GM18526 (cell line): ENCODE data around the gene PDE4A.

Source experiments
- POLR2A ChIP-seq: IDR thresholded peaks from 3 replicates; pipeline ENCODE4 v1.6.1; 2011; ENCODE audit not compliant: insufficient read length; ENCODE audit errors: extremely low read depth

Gene PDE4A

DNA sequence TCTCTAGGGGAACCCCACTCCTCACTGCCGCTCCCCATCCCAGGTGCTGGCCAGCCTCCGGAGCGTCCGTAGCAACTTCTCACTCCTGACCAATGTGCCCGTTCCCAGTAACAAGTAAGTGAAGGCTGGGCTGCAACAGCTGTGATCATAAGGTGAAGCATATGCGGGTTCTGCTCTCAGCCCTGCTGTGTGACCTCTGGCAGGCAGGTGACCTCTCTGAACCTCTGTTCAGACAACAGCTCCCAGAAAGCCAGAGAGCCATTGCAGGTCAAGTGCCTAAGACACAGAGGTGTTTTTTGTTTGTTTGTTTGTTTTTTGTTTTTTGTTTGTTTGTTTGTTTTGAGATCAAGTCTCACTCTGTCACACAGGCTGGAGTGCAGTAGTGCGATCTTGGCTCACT is 28.7 kb downstream of the PDE4A start:
- no peak for TF ChIP-seq POLR2A

DNA sequence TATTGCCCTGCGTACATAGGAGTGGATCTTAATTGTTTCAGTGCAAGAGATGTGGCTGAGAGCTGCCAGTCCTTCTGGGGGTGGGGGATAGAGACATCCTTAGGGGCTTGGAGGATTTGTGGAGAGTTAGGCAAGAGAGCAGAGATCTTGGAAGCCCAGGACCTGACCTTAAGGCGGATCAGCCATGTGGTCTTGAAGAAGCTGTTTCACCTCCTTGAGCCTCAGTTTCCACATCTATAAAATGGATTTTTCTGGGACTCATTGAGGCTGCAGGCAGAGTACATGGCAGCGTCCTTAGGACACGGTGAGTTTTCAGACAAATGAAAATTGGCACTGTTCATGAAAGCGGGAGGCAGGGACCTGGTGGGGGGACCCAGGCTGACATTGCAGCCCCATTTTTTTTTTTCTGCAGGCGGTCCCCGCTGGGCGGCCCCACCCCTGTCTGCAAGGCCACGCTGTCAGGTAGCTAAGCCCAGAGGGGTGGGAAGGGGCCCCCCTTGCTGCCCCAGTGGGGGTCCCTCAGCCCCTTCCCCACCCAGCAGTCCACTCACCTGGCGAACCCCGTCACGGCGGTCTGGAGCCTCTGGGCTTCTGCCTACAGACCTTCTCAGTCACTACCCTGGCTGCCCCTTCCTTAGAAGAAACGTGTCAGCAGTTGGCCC is 30.0 kb downstream of the PDE4A start:
- TF ChIP-seq POLR2A = no peak

DNA sequence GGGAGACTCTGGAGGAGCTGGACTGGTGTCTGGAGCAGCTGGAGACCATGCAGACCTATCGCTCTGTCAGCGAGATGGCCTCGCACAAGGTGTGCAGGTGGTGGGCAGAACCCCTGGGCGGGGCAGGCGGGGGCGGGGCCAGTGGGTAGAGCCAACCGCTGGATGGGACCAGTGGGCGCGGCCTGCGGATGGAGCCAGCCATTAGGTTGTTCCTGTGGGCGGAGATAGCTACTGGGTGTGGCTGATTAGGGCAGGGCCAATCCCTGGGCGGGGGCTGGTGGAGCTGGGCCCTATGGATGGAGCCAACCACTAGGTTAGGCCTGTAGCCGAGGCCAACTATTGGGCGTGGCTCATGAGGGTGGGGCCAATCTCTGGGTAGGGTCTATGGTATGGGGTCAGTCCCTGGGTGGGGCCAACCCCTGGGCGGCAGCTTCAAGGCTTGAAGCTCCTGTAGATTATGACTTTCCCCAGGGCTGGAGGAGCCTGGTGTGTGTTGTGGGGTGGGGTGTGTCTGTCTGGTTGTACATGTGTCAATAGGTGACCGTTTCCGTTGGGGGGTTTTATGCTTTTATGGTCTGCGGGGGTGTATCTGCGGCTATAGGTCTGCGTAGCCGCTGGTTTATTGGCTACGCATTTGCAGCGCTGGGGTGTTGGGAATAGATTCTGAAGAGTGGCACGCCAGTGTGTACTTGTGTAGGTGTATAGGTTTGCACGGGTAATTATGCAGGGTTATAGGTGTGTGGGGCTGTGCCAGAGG is 30.7 kb downstream of the PDE4A start:
- TF ChIP-seq POLR2A = no peak

DNA sequence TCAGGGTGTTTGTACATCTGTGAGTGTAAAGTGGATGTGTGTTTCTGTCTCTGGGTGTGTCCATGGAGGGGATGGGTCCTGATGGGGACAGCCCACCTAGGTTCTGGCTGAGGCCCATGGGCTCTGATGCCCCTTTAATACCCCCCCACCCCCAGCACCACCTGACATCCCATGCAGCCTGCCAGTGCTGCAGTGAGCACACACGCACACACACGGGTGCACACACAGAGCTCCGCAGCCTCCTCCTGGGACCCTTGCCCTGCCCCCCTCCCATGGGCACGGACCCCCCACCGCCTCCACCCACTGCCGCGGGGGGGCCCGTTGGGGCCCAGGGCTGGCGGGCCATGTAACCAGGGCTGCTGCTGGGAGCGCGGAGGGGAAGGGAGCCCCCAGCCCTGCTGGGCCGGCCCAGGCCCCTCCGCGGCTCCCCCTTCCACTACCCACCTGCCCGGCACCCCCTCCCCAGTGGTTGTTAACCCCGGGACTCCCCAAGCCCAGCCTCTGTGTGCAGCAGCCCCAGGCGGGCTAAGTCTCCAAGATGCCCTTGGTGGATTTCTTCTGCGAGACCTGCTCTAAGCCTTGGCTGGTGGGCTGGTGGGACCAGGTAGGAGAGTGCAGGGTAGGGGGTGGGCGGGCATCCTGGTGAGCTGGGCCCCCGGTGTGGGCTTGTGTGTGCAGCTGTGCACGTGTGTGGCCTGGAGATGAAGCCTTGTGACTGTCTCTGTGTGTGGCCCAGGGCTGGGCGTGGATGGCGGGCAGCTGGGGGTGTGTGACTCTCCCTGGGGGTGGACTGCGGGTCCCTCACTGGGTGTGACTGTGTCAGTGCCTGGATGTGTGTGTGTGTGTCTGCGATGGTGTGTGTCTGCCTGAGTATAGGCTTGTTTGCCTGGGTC is 32.6 kb downstream of the PDE4A start:
- TF ChIP-seq POLR2A = no peak

DNA sequence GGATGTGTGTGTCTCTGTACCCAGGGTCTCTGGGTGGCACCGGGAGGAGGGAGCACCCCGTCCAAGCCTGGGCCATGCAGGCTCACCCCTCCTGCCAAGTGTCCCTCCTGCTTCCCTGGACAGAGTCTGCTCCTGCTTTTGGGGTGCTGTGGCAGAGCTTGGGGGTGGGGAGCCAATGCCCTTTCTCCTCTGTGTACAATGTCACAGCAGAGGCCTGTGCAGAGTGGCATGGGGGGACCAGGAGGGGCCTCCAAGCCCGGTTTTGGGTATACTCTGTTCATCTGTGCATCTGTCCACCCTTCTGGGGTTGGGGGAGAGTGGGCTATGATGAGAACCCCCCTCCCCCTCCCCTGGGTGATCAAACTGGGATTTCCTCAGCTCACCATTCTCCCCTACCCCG is 33.5 kb downstream of the PDE4A start:
- no peak for TF ChIP-seq POLR2A

DNA sequence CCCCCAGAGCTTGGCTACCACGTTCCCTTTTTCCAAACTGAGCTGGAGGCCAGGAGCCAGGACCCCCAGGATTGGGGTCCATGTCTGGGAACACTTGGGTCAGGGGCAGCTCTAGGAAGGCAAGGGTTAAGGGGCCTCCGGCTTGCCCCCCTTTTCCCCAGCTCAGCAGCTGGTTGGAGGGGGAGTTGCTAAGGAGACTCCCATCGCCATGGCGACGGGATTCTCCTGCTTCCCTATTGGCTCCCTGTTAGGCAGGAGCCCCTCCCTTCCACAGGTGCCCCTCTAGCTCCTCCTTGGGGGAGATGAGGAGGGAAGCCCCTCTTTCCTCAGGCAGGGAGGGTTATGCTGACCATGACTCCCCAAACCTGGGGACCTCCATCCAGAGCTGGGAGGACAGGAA is 33.9 kb downstream of the PDE4A start:
- TF ChIP-seq POLR2A = no peak

DNA sequence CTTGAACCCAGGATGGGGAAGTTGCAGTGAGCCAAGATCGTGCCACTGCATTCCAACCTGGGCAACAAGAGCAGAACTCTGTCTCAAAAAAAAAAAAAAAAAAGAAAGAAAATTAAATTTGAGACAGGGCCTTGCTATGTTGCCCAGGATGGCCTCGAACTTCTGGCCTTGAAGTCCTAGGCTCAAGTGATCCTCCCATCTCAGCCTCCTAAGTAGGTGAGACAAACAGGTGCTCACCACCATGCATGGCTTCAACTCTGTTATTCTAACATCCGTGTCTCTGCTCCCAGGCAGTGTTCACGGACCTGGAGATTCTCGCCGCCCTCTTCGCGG is 40.3 kb downstream of the PDE4A start:
- no peak for TF ChIP-seq POLR2A

DNA sequence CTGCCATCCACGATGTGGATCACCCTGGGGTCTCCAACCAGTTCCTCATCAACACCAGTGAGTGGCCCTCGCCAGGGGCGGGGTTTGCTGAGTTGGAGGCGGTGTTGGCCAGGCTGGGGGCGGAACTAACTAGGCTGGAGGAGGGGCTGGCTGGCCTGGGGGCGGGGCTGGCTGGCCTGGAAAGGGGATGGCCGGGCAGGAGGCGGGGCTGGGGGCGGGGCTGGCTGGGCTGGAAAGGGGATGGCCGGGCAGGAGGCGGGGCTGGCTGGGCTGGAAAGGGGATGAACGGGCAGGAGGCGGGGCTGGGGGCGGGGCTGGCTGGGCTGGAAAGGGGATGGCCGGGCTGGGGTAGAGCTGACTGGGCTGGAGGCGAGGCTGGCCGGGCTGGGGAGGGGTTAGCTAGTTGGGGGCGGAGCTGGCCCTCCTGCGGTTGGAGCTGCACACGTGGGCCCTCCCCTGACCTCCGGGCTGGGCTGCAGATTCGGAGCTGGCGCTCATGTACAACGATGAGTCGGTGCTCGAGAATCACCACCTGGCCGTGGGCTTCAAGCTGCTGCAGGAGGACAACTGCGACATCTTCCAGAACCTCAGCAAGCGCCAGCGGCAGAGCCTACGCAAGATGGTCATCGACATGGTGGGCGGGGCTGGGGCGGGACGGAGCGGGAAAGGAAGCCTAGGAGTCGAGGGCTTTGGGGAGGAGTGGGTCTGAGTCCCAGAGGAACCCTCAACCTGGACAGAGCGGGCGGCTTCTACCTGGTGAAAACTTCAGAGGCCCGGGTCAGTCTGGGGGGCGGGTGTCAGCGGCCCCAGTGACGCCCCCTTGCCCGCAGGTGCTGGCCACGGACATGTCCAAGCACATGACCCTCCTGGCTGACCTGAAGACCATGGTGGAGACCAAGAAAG is 41.0 kb downstream of the PDE4A start:
- TF ChIP-seq POLR2A = no peak

DNA sequence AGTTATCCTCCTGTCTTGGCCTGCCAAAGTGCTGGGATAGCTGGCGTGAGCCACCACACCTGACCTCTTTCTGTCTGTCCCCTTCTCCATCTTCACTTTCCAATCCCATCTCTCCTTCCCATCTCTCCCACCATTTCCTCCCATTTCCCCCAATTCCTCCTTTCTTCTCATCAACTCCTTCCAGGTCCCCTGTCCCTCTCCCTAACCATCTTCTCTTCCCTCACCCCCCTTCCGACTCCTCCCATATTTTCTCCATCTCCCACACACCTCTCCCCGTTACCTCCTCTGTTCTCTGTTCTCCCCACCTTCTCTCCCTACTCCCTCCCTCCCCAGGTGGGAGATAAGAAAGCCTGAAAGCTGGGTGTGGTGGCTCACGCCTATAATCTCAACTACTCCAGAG is 42.2 kb downstream of the PDE4A start:
- no peak for TF ChIP-seq POLR2A

DNA sequence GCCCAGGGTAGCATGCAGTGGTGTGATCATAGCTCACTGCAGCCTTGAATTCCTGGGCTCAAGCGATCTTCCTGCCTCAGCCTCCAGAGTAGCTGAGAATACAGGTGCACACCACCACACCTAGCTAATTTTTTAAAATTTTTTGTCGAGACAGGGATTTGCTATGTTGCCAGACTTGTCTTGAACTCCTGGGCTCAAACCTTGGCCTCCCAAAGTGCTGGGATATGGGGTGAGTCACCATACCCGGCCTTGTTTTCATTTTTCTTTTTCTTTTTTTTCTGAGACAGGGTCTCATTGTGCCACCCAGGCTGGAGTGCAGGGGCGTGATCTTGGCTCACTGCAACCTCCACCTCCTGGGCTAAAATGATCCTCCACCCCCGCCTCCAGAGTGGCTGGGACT is 44.1 kb downstream of the PDE4A start:
- no peak for TF ChIP-seq POLR2A

DNA sequence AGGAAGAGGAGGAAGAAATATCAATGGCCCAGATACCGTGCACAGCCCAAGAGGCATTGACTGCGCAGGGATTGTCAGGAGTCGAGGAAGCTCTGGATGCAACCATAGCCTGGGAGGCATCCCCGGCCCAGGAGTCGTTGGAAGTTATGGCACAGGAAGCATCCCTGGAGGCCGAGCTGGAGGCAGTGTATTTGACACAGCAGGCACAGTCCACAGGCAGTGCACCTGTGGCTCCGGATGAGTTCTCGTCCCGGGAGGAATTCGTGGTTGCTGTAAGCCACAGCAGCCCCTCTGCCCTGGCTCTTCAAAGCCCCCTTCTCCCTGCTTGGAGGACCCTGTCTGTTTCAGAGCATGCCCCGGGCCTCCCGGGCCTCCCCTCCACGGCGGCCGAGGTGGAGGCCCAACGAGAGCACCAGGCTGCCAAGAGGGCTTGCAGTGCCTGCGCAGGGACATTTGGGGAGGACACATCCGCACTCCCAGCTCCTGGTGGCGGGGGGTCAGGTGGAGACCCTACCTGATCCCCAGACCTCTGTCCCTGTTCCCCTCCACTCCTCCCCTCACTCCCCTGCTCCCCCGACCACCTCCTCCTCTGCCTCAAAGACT is 46.9 kb downstream of the PDE4A start:
- no peak for TF ChIP-seq POLR2A

DNA sequence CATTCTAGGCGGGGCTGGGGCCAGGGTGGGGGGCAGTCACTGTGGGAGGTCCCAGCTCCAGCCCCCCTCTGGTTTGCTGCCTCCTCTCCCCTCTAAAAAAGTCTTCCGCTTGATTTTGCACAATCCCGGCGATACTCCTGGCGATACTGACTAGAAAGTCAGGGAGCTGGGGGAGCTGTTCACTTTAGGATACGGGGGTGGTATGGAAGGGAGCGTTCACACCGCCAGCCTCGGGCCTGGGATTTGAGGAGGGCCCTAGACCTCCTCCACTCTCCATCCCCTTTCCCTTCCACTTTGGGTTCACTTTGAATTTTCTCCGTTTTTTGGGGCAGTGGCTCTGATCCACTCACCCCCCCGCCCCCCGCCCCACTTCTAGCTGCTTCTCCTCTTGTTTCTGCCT is 47.8 kb downstream of the PDE4A start:
- TF ChIP-seq POLR2A = no peak

DNA sequence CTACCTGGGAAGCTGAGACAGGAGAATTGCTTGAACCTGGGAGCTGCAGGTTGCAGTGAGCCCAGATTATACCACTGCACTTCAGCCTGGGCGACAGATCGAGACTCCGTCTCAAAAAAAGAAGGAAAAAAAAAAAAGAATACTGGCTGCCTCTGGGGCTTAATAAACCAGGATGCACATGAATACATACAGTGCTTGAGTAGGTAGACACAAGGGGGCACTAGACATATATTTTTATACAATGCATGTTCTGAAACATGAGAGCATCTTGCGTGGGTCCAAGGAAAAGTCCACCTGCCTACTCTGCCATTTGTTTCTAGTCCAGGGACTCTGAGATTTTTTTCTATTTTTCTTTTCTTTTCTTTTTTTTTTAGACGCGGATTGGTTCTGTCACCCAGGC is 51.6 kb downstream of the PDE4A start:
- TF ChIP-seq POLR2A = no peak

DNA sequence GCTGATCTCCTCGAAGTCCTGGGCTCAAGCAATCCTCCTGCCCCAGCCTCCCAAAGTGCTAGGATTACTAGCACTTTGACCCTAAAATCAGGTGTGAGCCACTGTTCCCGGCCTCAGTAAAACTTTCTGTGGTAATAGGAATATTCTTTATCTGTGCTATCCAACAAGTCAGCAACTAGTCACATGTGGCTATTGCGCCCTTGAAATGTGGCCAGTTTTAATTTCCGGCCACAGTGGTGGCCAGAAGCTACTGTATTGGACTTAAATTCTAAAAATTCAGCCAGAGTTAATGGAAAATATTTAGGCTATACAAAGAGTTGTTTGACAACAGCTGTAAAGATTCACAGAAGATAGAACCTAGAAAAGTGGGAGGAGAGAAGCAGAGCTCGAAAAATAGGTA is 52.9 kb downstream of the PDE4A start:
- no peak for TF ChIP-seq POLR2A
